Stimulated activated CD4-positive, alpha-beta T cell treated with anti-CD3 and anti-CD28 coated beads, Interleukin-15, amount 100 ng/mL, for 24 hours (primary cell): ENCODE measurements around the gene PGM1.
"Not testable (repeated sequence)": the region's sequence is repeated elsewhere in the genome, so short reads cannot be mapped to it uniquely, and the experiment has no call there.

ENCODE experiments used
- DNase-seq: peaks from one replicate; pipeline ENCODE4 v3.0.0-alpha.2; 2020

Gene PGM1

DNA sequence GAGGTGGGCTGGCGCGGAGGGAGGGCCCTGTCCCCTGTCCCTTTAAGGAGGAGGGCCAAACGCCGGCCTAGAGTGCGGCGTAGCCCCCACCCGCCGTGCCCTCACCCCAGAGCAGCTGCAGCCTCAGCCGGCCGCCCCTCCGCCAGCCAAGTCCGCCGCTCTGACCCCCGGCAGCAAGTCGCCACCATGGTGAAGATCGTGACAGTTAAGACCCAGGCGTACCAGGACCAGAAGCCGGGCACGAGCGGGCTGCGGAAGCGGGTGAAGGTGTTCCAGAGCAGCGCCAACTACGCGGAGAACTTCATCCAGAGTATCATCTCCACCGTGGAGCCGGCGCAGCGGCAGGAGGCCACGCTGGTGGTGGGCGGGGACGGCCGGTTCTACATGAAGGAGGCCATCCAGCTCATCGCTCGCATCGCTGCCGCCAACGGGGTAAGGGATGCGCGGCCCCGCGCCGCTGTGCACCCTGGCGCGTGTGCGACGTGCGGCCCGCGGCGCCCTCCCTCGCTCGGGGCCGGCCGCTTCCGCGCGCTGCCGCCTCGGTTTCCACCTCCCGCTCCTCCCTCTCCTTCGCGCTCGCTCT, at the start of gene PGM1:
PGM1 (plus strand) TSS at position 109 of the 583 bp plus-strand sequence; CDS start at position 187, 78 bp downstream.
- peak; percentile 82 for DNase-seq

DNA sequence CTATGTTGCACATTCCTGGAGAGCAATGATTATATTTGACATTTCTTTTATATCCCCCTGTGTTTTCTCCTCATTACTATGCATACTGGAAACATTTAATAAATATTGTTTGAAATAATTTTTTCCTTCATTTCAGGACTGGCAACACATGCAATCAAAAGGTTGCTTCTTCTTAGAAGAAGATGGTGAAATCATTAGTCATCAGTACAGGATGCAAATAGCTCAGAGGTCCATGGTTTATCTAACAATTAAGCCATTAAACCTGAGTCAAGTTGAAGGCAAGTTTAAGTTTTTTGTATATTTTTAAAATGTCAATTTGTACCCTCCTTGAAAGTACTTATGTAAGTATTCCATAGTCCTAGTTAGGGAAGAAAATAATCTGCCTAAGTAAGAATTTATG, 47.4 kb upstream of the PGM1 start:
- DNase-seq, result no peak

DNA sequence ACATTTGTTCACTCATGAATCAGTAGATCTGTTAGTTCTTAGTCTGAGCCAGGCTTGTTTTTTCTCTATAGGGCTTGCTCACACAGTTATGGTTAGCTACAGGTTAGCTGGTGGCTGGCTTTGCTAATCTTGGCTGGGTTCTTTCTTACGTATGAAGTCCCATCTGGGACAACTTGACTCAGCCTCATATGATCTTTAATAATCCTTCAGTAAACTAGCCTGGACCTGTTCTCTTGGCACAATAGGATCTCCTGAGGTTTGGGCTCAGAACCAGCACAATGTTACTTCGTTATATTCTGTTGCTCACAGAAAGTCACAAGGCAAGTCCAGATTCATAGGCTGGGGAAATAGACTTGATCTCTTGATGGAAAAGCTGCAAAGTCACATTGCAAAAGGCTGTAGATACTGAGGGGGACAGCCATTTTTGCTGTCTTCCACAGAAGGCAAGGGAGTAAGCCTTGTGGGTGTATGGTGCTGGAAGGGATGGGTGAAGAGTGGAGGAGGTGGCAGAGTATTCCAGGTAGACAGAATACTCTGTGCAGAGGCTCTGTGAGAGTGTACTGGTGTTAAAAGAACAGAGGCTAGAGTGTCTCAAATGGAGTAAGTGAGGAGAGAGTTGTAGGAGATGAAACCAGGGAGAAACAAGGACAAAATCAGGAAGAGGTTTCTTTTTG, 45.5 kb upstream of the PGM1 start:
- no peak for DNase-seq

GRCh38 chr1:63548303-63548702, 44.9 kb upstream of the PGM1 start:
- DNase-seq, result no peak

GRCh38 chr1:63548877-63549276, 44.3 kb upstream of the PGM1 start:
- no peak for DNase-seq

- DNase-seq, result no peak
Observed at GRCh38 chr1:63555480-63555879, 37.7 kb upstream of the PGM1 start.

GRCh38 chr1:63557365-63557987, 35.7 kb upstream of the PGM1 start:
- DNase-seq, result peak; percentile 35

GRCh38 chr1:63559357-63559756, 33.9 kb upstream of the PGM1 start:
- DNase-seq, result no peak

DNA sequence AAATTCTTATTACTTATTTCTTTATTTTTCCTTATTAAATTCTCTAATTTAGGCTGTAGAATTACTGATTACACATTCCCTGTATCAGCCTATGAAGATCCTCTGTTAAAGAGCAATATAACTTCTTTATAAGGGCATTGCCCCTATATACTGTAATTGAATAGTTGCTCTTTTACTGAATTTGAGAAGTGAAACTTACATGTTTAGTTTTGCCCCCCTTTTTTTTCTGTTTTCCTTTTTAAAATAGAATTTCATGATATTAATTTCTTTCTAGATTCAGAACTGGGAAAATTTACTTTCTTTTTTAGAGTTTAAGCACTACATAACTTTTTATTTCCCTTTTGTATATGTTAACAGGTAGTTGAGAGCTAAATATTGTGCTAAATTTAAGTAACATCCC, 29.5 kb upstream of the PGM1 start:
- DNase-seq, result no peak

GRCh38 chr1:63569068-63569467, 24.1 kb upstream of the PGM1 start:
- no peak for DNase-seq

GRCh38 chr1:63569640-63570316, 23.4 kb upstream of the PGM1 start:
- no peak for DNase-seq

- not testable (repeated sequence) for DNase-seq
Observed at GRCh38 chr1:63572686-63573085, 20.5 kb upstream of the PGM1 start.

- DNase-seq, result not testable (repeated sequence)
Observed at GRCh38 chr1:63574203-63574796, 18.9 kb upstream of the PGM1 start.

DNA sequence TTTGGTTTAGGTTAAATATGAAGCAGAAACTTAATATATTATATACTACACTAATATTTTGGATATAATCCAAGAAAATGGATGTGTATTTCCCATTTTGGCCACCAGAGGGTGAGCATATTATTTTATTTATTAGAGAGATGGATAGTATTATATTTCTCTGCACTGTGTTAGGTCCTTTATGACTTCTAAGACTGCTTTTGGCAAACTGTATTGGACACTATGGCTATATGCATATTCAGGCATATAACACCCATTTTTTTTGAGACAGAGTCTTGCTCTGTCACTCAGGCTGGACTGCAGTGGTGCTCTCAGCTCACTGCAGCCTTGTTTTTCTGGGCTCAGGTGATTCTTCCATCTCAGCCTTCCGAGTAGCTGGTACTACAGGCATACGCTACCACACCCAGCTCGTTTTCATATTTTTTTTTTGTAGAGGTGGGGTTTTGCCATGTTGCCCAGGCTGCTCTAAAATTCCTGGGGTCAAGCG, 17.8 kb upstream of the PGM1 start:
- no peak for DNase-seq

DNA sequence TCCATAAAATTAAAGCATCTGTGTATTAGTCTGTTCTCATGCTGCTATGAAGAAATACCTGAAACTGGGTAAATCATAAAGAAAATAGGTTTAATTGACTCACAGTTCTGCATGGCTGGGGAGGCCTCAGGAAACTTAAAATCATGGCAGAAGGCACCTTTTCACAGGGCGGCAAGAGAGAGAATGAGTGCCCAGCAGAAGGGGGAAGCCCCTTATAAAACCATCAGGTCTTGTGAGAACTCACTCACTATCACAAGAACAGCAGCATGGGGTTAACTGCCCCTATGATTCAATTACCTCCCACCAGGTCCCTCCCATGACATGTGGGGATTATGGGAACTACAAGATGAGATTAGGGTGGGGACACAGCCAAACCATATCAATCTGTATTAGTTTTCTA, 6.9 kb upstream of the PGM1 start:
- DNase-seq, result not testable (repeated sequence)

GRCh38 chr1:63590166-63590560, 3.0 kb upstream of the PGM1 start:
- DNase-seq, result no peak

DNA sequence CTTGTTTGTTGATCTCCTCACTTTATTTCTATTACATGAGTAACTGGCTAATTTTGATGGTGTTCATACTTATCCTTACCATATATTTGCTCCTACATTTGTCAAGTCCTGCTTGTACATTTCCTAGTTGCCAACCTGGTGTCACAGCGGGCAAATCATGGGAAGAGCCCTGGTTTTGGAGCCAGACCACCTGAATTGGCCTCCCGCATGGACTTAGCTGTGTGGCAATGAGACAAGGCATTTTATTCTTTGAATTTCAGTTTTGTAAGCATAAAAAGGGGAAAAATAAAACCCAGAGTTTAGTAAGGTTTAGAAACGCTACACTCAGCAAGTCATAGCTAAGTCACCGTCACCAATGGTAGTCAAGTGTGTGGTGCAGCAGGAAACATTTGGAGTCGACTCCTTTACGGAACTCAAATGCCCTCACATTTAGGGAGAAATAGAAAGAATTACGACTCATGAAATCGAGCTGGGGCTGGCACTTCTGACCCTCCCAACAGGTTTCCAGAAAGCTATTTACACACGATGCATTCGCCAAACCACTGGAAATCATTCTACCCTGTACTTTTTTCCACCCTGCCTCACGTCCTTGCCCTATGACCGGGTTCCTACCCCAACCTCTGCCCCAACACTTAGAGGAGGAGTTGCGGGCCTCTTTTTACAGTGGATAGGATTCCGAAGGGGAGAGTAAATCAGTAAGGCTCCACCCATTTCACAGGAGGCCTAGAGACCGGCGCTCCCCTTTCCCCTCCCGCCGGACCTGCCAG, 492 bp upstream of the PGM1 start:
- no peak for DNase-seq

GRCh38 chr1:63593886-63594605, 835 bp downstream of the PGM1 start:
- peak; percentile 89 for DNase-seq

GRCh38 chr1:63595435-63595834, 2.2 kb downstream of the PGM1 start:
- DNase-seq, result no peak

DNA sequence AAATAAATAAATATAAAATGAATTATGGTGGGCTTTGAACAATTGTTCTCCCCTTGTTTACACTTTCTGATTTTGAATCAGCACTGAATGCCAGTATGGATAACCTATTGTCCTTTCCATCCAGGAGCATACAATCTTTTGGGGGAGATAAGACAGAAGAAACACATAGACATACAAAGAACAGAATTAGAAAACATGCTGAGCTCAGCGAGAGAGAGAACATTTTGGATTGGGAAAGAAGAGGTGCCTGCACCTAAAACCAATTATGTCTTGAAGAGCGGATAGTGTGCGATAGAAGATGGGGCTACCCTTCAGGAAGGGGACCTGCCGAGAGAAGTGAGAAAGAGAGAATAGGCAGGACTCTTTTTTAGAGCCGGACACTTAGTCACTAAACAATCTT, 6.6 kb downstream of the PGM1 start:
- DNase-seq, result no peak

DNA sequence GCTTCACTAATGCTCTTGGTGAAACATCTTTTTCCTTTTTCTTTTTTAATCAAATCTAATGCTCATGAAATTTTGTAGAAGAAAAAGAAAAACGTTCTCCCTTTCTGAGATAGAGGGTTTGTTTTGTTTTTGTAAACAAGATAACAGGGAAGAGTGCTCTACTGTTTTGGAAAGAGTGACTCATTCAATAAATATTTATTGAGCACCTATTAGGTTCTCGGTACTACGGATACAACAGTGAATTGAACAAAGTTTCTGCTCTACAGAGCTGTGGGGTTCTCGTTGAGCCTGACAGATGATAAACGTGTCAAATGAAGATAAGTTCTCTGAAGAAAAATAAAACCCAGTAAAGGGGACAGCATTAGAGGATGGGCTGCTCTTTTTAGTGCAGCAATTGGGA, 7.0 kb downstream of the PGM1 start:
- DNase-seq, result no peak

- DNase-seq, result no peak
Observed at GRCh38 chr1:63601061-63601460, 7.8 kb downstream of the PGM1 start.
